Suppressor macrophage treated with lipopolysaccharide for 1 hour (primary cell): Measurements from ENCODE around the gene TSPAN32.
"Not testable (repeated sequence)": the region's sequence is repeated elsewhere in the genome, so short reads cannot be mapped to it uniquely, and the experiment has no call there.

Source experiments
- DNase-seq, 3 donors: peaks; one replicate each; pipeline ENCODE4 v3.0.0-alpha.2; 2020 to 2022

The TSPAN32 gene

GRCh38 chr11:2316169-2316962, 14.6 kb downstream of the TSPAN32 start:
- DNase-seq, result no peak

- no peak for DNase-seq
Observed at GRCh38 chr11:2316963-2317244, 15.1 kb downstream of the TSPAN32 start.

GRCh38 chr11:2317354-2318050, 15.7 kb downstream of the TSPAN32 start:
- no peak for DNase-seq

- no peak for DNase-seq
Observed at GRCh38 chr11:2318123-2318522, 16.3 kb downstream of the TSPAN32 start.

- DNase-seq, result no peak
Observed at GRCh38 chr11:2318707-2319106, 16.9 kb downstream of the TSPAN32 start.

GRCh38 chr11:2319791-2320472, 18.1 kb downstream of the TSPAN32 start:
- DNase-seq, result no peak

GRCh38 chr11:2320568-2321310, 18.9 kb downstream of the TSPAN32 start:
- no peak for DNase-seq

- DNase-seq, result no peak
Observed at GRCh38 chr11:2321311-2321683, 19.5 kb downstream of the TSPAN32 start.

GRCh38 chr11:2325123-2325522, 23.3 kb downstream of the TSPAN32 start:
- no peak for DNase-seq

- no peak for DNase-seq
Observed at GRCh38 chr11:2325719-2326118, 23.9 kb downstream of the TSPAN32 start.

GRCh38 chr11:2327032-2327431, 25.2 kb downstream of the TSPAN32 start:
- no peak for DNase-seq

- no peak for DNase-seq
Observed at GRCh38 chr11:2328021-2328420, 26.2 kb downstream of the TSPAN32 start.

GRCh38 chr11:2328656-2329354, 27.0 kb downstream of the TSPAN32 start:
- no peak for DNase-seq

- no peak for DNase-seq
Observed at GRCh38 chr11:2329551-2329950, 27.7 kb downstream of the TSPAN32 start.

- no peak for DNase-seq
Observed at GRCh38 chr11:2330696-2331095, 28.9 kb downstream of the TSPAN32 start.

- DNase-seq, result no peak
Observed at GRCh38 chr11:2331404-2331803, 29.6 kb downstream of the TSPAN32 start.

- DNase-seq, result not testable (repeated sequence)
Observed at GRCh38 chr11:2332569-2332968, 30.8 kb downstream of the TSPAN32 start.

- not testable (repeated sequence) for DNase-seq
Observed at GRCh38 chr11:2333486-2334205, 31.8 kb downstream of the TSPAN32 start.

GRCh38 chr11:2335286-2335685, 33.5 kb downstream of the TSPAN32 start:
- not testable (repeated sequence) for DNase-seq

- peak in 1 of 3 donors; percentile 18 for DNase-seq
Observed at GRCh38 chr11:2338760-2339159, 36.9 kb downstream of the TSPAN32 start.

- DNase-seq, result no peak
Observed at GRCh38 chr11:2342557-2342956, 40.7 kb downstream of the TSPAN32 start.

GRCh38 chr11:2342981-2343380, 41.2 kb downstream of the TSPAN32 start:
- no peak for DNase-seq
